HepG2 (cell line): ENCODE results near the gene STIP1. TPM values are rescaled to one million over a fixed set of nuclear protein-coding genes. Genes with fewer than 3 reads are reported as not detected.

Experiments used
- AGO1 ChIP-seq: fragments of 200-400 bp; formaldehyde crosslinking; IDR thresholded peaks from 2 replicates; pipeline ENCODE4 v1.6.1; 2017; ENCODE audit warnings: mild to moderate bottlenecking, low read depth, low read length, moderate library complexity; ENCODE audit not compliant: poor library complexity, severe bottlenecking
- CHD2 ChIP-seq: IDR thresholded peaks from 2 replicates; pipeline ENCODE4 v1.6.1; 2011; ENCODE audit warnings: low read depth, low read length, improper control_type of control experiment
- ELF1 ChIP-seq: sonication (generic); formaldehyde crosslinking; IDR thresholded peaks from 2 replicates; pipeline ENCODE4 v1.4.0; 2020; ENCODE audit warnings: missing genetic modification reagents
- FLYWCH1 ChIP-seq: sonication (generic); formaldehyde crosslinking; IDR thresholded peaks from 2 replicates; pipeline ENCODE4 v1.8.1; 2023; ENCODE audit warnings: mild to moderate bottlenecking, missing genetic modification reagents
- FOXC1 ChIP-seq: sonication (generic); formaldehyde crosslinking; IDR thresholded peaks from 2 replicates; pipeline ENCODE4 v1.8.0; 2022; ENCODE audit warnings: mild to moderate bottlenecking, missing genetic modification reagents, borderline replicate concordance
- HHEX ChIP-seq: IDR thresholded peaks from 2 replicates; pipeline ENCODE4 v1.6.1; 2016; ENCODE audit warnings: control low read depth
- MXD4 ChIP-seq: IDR thresholded peaks from 2 replicates; pipeline ENCODE4 v1.6.1; 2016; ENCODE audit warnings: mild to moderate bottlenecking, missing biosample characterization, missing genetic modification reagents
- NR2F6 ChIP-seq, 2 experiments: IDR thresholded peaks; 2 replicates each; pipeline ENCODE4 v1.6.1; 2016; ENCODE audit warnings: antibody characterized with exemption in 1 of 2, mild to moderate bottlenecking in 1 of 2
- PCBP2 ChIP-seq: fragments of 200-400 bp; formaldehyde crosslinking; optimal IDR thresholded peaks from 2 replicates; pipeline ENCODE3; 2018; ENCODE audit warnings: low read length, low read depth; ENCODE audit not compliant: poor library complexity, severe bottlenecking
- POLR2G ChIP-seq: fragments of 200-400 bp; formaldehyde crosslinking; IDR thresholded peaks from 2 replicates; pipeline ENCODE4 v1.6.1; 2018; ENCODE audit warnings: mild to moderate bottlenecking, low read depth, low read length, moderate library complexity
- SIX1 ChIP-seq: sonication (generic); formaldehyde crosslinking; IDR thresholded peaks from 2 replicates; pipeline ENCODE4 v1.4.0; 2020; ENCODE audit warnings: missing genetic modification reagents, borderline replicate concordance
- ZNF317 ChIP-seq: sonication (generic); formaldehyde crosslinking; IDR thresholded peaks from 2 replicates; pipeline ENCODE4 v1.5.0; 2020; ENCODE audit warnings: mild to moderate bottlenecking, missing genetic modification reagents
- ZNF44 ChIP-seq: sonication (generic); formaldehyde crosslinking; IDR thresholded peaks from 2 replicates; pipeline ENCODE4 v1.5.1; 2020; ENCODE audit warnings: mild to moderate bottlenecking, missing genetic modification reagents
- ZNF530 ChIP-seq: sonication (generic); formaldehyde crosslinking; IDR thresholded peaks from 2 replicates; pipeline ENCODE4 v1.5.0; 2020; ENCODE audit warnings: low read depth, mild to moderate bottlenecking, missing genetic modification reagents
- polyA plus RNA-seq, 8 experiments: library from polyadenylated mRNA; depleted of rRNA in 3 of 8; stranded (reverse) in 7 of 8; unstranded in 1 of 8; fragments of >200 nt; fragmentation: Illumina TruSeq in 4 of 8; extraction: Trizol in 4 of 8; gene quantifications; 2 replicates each; pipeline versions ENCODE4 v1.2.1 to v1.2.3, GENCODE V29; 2011 to 2016; ENCODE audit warnings: low read depth in 4 of 8, missing spikeins in 1 of 8, mixed read lengths in 1 of 8; ENCODE audit not compliant: insufficient read depth in 1 of 8
- total RNA-seq, 5 experiments: library from RNA; depleted of rRNA; stranded (reverse); fragments of >200 nt; fragmentation: Illumina TruSeq; extraction: Trizol; gene quantifications; 2 replicates each; pipeline ENCODE4 v1.2.3, GENCODE V29; 2016; ENCODE audit warnings: low read depth in 1 of 5
- TF ChIP-seq, protein P1 (sequence below): sonication (generic); formaldehyde crosslinking; IDR thresholded peaks from 2 replicates; pipeline ENCODE4 v1.4.0; 2020; ENCODE audit warnings: mild to moderate bottlenecking, missing genetic modification reagents
- TF ChIP-seq, protein P2 (sequence below): sonication (generic); formaldehyde crosslinking; IDR thresholded peaks from 2 replicates; pipeline ENCODE4 v1.9.0; 2021; ENCODE audit warnings: missing genetic modification reagents, borderline replicate concordance
- TF ChIP-seq, protein P3 (sequence below): sonication (generic); formaldehyde crosslinking; IDR thresholded peaks from 2 replicates; pipeline ENCODE4 v1.4.0; 2020; ENCODE audit warnings: missing genetic modification reagents
- TF ChIP-seq, protein P4 (sequence below): sonication (generic); formaldehyde crosslinking; IDR thresholded peaks from 2 replicates; pipeline ENCODE4 v1.4.0; 2020; ENCODE audit warnings: low read depth, missing genetic modification reagents

The STIP1 gene
- total and polyA plus RNA-seq, 2 of the 13 experiments (the other 11 are each of a cell fraction or from before 2014, with no cell fraction given) = 81.1 to 217 TPM

DNA sequence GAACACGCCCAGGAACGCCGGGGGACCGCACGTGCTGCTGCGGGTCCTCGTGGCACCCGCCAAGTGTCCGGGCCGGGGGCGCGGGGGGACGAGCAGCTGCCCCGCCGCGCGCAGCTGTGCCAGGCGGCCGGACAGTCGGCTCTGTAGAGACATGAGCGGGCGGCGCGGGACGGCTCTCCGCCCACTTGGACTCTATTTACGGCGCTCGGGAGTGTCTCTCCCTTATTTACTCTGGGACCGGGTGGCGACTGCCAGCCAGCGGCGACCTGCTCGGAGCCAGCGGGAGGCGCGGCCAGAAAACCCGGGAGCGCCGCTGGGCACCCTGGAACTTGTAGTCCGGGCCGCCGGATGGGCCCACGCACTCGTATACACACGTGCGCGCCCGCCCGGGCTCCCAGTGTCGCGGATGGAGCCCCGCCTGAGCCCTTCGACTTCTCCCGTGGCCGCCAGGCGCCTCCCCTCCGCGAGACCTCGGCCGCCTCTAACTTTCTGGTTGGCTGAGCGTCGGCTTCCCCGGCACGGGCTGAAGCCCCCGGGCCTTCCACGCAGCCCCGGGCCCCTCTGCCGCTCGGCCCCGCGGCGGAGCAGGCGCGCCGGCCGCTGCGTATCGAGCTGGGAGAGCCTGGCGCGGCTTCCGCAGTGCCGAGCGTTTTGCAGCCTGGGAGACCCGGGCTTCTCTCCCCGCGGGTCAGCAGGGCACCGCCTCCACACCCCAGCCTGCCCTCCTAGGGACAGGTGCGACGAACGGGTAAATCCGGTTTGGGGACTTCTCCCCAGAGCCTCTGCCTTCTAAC, 19.9 kb upstream of the STIP1 start, which contains the start of gene MACROD1 (continued):
- no peak for TF ChIP-seq NR2F6 (IDR thresholded peaks at IDR 0.05)
- no peak for TF ChIP-seq NR2F6 (CRISPR knock-in tag; IDR thresholded peaks at IDR 0.05)
- no peak for TF ChIP-seq AGO1
- TF ChIP-seq POLR2G = peak; percentile 81
- 0 out of 2 replicates have a peak, but pooled peaks have one; percentile 8 for TF ChIP-seq CHD2
- TF ChIP-seq SIX1 (CRISPR knock-in tag) = no peak; the same call in none of the 2 replicates
- peak; percentile 77; the same call in 1 of the 2 replicates for TF ChIP-seq FOXC1 (CRISPR knock-in tag)
- TF ChIP-seq ZNF317 (CRISPR knock-in tag) = peak; percentile 15
- TF ChIP-seq, protein P1, sequence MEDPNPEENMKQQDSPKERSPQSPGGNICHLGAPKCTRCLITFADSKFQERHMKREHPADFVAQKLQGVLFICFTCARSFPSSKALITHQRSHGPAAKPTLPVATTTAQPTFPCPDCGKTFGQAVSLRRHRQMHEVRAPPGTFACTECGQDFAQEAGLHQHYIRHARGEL (CRISPR knock-in tag) = no peak
- TF ChIP-seq ELF1 (CRISPR knock-in tag) = peak; percentile 30; the same call in 1 of the 2 replicates
- TF ChIP-seq MXD4 (CRISPR knock-in tag) = peak; percentile 96
- no peak for TF ChIP-seq PCBP2
- TF ChIP-seq, protein P2, sequence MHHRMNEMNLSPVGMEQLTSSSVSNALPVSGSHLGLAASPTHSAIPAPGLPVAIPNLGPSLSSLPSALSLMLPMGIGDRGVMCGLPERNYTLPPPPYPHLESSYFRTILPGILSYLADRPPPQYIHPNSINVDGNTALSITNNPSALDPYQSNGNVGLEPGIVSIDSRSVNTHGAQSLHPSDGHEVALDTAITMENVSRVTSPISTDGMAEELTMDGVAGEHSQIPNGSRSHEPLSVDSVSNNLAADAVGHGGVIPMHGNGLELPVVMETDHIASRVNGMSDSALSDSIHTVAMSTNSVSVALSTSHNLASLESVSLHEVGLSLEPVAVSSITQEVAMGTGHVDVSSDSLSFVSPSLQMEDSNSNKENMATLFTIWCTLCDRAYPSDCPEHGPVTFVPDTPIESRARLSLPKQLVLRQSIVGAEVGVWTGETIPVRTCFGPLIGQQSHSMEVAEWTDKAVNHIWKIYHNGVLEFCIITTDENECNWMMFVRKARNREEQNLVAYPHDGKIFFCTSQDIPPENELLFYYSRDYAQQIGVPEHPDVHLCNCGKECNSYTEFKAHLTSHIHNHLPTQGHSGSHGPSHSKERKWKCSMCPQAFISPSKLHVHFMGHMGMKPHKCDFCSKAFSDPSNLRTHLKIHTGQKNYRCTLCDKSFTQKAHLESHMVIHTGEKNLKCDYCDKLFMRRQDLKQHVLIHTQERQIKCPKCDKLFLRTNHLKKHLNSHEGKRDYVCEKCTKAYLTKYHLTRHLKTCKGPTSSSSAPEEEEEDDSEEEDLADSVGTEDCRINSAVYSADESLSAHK = no peak
- TF ChIP-seq, protein P3, sequence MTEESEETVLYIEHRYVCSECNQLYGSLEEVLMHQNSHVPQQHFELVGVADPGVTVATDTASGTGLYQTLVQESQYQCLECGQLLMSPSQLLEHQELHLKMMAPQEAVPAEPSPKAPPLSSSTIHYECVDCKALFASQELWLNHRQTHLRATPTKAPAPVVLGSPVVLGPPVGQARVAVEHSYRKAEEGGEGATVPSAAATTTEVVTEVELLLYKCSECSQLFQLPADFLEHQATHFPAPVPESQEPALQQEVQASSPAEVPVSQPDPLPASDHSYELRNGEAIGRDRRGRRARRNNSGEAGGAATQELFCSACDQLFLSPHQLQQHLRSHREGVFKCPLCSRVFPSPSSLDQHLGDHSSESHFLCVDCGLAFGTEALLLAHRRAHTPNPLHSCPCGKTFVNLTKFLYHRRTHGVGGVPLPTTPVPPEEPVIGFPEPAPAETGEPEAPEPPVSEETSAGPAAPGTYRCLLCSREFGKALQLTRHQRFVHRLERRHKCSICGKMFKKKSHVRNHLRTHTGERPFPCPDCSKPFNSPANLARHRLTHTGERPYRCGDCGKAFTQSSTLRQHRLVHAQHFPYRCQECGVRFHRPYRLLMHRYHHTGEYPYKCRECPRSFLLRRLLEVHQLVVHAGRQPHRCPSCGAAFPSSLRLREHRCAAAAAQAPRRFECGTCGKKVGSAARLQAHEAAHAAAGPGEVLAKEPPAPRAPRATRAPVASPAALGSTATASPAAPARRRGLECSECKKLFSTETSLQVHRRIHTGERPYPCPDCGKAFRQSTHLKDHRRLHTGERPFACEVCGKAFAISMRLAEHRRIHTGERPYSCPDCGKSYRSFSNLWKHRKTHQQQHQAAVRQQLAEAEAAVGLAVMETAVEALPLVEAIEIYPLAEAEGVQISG (CRISPR knock-in tag) = peak; percentile 85; the same call in 1 of the 2 replicates
- 0 out of 2 replicates have a peak, but pooled peaks have one; percentile 43 for TF ChIP-seq ZNF44
- TF ChIP-seq HHEX (CRISPR knock-in tag) = no peak
- 0 out of 2 replicates have a peak, but pooled peaks have one; percentile 28 for TF ChIP-seq FLYWCH1
- TF ChIP-seq, protein P4, sequence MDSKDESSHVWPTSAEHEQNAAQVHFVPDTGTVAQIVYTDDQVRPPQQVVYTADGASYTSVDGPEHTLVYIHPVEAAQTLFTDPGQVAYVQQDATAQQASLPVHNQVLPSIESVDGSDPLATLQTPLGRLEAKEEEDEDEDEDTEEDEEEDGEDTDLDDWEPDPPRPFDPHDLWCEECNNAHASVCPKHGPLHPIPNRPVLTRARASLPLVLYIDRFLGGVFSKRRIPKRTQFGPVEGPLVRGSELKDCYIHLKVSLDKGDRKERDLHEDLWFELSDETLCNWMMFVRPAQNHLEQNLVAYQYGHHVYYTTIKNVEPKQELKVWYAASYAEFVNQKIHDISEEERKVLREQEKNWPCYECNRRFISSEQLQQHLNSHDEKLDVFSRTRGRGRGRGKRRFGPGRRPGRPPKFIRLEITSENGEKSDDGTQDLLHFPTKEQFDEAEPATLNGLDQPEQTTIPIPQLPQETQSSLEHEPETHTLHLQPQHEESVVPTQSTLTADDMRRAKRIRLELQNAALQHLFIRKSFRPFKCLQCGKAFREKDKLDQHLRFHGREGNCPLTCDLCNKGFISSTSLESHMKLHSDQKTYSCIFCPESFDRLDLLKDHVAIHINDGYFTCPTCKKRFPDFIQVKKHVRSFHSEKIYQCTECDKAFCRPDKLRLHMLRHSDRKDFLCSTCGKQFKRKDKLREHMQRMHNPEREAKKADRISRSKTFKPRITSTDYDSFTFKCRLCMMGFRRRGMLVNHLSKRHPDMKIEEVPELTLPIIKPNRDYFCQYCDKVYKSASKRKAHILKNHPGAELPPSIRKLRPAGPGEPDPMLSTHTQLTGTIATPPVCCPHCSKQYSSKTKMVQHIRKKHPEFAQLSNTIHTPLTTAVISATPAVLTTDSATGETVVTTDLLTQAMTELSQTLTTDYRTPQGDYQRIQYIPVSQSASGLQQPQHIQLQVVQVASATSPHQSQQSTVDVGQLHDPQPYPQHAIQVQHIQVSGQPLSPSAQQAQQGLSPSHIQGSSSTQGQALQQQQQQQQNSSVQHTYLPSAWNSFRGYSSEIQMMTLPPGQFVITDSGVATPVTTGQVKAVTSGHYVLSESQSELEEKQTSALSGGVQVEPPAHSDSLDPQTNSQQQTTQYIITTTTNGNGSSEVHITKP (CRISPR knock-in tag) = peak; percentile 33; the same call in 1 of the 2 replicates
- TF ChIP-seq ZNF530 (CRISPR knock-in tag) = no peak
